Vagina (tissue), 2 donors: Measurements from ENCODE around the gene HNRNPM. TPM values are rescaled to one million over a fixed set of nuclear protein-coding genes. Genes with fewer than 3 reads are reported as not detected.

Source experiments
- DNase-seq, 2 donors: peaks; one replicate each; pipeline ENCODE4 v3.0.0-alpha.2; 2017; ENCODE audit errors: extremely low spot score in 2 of 2
- H3K27ac ChIP-seq: fragments of 200-600 bp; sonication (generic); one replicate; pipeline ENCODE4 v1.5.1; 2019
- H3K27me3 ChIP-seq: fragments of 200-600 bp; sonication (generic); one replicate; pipeline ENCODE4 v1.5.1; 2019
- H3K36me3 ChIP-seq, 2 donors: fragments of 200-600 bp; sonication (generic); one replicate each; pipeline ENCODE4 v1.5.1; 2017 to 2019
- H3K4me1 ChIP-seq: fragments of 200-600 bp; sonication (generic); one replicate; pipeline ENCODE4 v1.5.1; 2019
- H3K4me3 ChIP-seq, 2 donors: fragments of 200-600 bp; sonication (generic); 1 replicate in 1 of 2; 2 replicates in 1 of 2; pipeline ENCODE4 v1.5.1; 2016 to 2019
- H3K9me3 ChIP-seq: fragments of 200-600 bp; sonication (generic); one replicate; pipeline ENCODE4 v1.5.1; 2019
- CTCF ChIP-seq, 3 experiments: fragments of 450-650 bp in 2 of 3; fragments of 200-600 bp in 1 of 3; sonication (generic) in 1 of 3; IDR thresholded peaks; one replicate each; pipeline ENCODE4 v1.5.1; 2017 to 2019; ENCODE audit warnings: antibody characterized with exemption in 3 of 3, mild to moderate bottlenecking in 2 of 3, moderate library complexity in 2 of 3
- POLR2A ChIP-seq, 2 donors: fragments of 450-650 bp; IDR thresholded peaks; one replicate each; pipeline ENCODE4 v1.6.1; 2017; ENCODE audit warnings: antibody characterized with exemption in 2 of 2, mild to moderate bottlenecking in 2 of 2, moderate library complexity in 2 of 2
- POLR2AphosphoS5 ChIP-seq, 2 donors: sonication (generic); formaldehyde crosslinking; IDR thresholded peaks; one replicate each; pipeline ENCODE4 v1.9.0; 2017; ENCODE audit warnings: antibody characterized with exemption in 2 of 2, mild to moderate bottlenecking in 2 of 2, low read depth in 1 of 2; ENCODE audit not compliant: insufficient read depth in 1 of 2
- intact Hi-C: fragments of 100-400 bp; cut with DNase I; formaldehyde crosslinking; loops from one replicate; pipeline ENCODE4 v1.15.1; 2023
- total RNA-seq: library from RNA; depleted of rRNA; stranded (reverse); fragments of >200 nt; gene quantifications from one replicate; pipeline ENCODE4 v1.2.3, GENCODE V29; 2016

HNRNPM gene
- total RNA-seq, 1 donor from 2014 or later, result 140 TPM

GRCh38 chr19:8455018-8455417 lies 10.2 kb downstream of the HNRNPM start:
- TF ChIP-seq CTCF (IDR thresholded peaks at IDR 0.05), result no peak
- no peak for TF ChIP-seq POLR2AphosphoS5 (IDR thresholded peaks at IDR 0.05; ENCODE audit: insufficient read depth in 1 of 2, low read depth in 1 of 2)
- TF ChIP-seq POLR2A (IDR thresholded peaks at IDR 0.05), result no peak
- DNase-seq, result no peak
- H3K4me1 ChIP-seq, result peaks cover 93% of the 10 kb centered on the region
- intact Hi-C loops, result no loop called here
- no peak overlapping the region for H3K27ac ChIP-seq
- peaks cover 0 to 15% of the 10 kb centered on the region in 2 donors for H3K36me3 ChIP-seq
- H3K27me3 ChIP-seq, result no peaks in the 10 kb centered on the region
- no peak overlapping the region for H3K4me3 ChIP-seq
- no peaks in the 10 kb centered on the region for H3K9me3 ChIP-seq

GRCh38 chr19:8456064-8456463 lies 11.3 kb downstream of the HNRNPM start:
- peaks cover 93% of the 10 kb centered on the region for H3K4me1 ChIP-seq

GRCh38 chr19:8457209-8457608 lies 12.4 kb downstream of the HNRNPM start:
- Histone ChIP-seq H3K36me3 (peaks cover 0 to 15% of the 10 kb centered on the region in 2 donors), H3K27ac (no peak overlapping the region), H3K4me1 (peaks cover 93% of the 10 kb centered on the region), H3K4me3 (no peak overlapping the region), H3K27me3 (no peaks in the 10 kb centered on the region), H3K9me3 (no peaks in the 10 kb centered on the region)
- intact Hi-C loops, result no loop called here
- no peak for DNase-seq
- no peak for TF ChIP-seq POLR2A (IDR thresholded peaks at IDR 0.05)

More at GRCh38 chr19:8456064-8456463, 11.3 kb downstream of the HNRNPM start:
- intact Hi-C loops, result no loop called here
- Histone ChIP-seq H3K36me3 (peaks cover 0 to 15% of the 10 kb centered on the region in 2 donors), H3K27me3 (no peaks in the 10 kb centered on the region), H3K27ac (no peak overlapping the region), H3K9me3 (no peaks in the 10 kb centered on the region), H3K4me3 (no peak overlapping the region)
- TF ChIP-seq POLR2AphosphoS5 (IDR thresholded peaks at IDR 0.05; ENCODE audit: insufficient read depth in 1 of 2, low read depth in 1 of 2) (no peak), POLR2A (IDR thresholded peaks at IDR 0.05) (no peak), CTCF (IDR thresholded peaks at IDR 0.05) (no peak)
- no peak for DNase-seq

GRCh38 chr19:8457827-8458226 lies 13.1 kb downstream of the HNRNPM start:
- TF ChIP-seq POLR2AphosphoS5 (IDR thresholded peaks at IDR 0.05; ENCODE audit: insufficient read depth in 1 of 2, low read depth in 1 of 2), result no peak
- no peak for TF ChIP-seq POLR2A (IDR thresholded peaks at IDR 0.05)
- no peak for TF ChIP-seq CTCF (IDR thresholded peaks at IDR 0.05)
- peaks cover 88% of the 10 kb centered on the region for H3K4me1 ChIP-seq
- intact Hi-C loops, result no loop called here
- no peaks in the 10 kb centered on the region for H3K9me3 ChIP-seq
- H3K4me3 ChIP-seq, result no peak overlapping the region
- DNase-seq, result no peak
- H3K36me3 ChIP-seq, result peaks cover 0 to 15% of the 10 kb centered on the region in 2 donors
- no peaks in the 10 kb centered on the region for H3K27me3 ChIP-seq
- H3K27ac ChIP-seq, result no peak overlapping the region

GRCh38 chr19:8458380-8458779 lies 13.6 kb downstream of the HNRNPM start:
- H3K36me3 ChIP-seq, result peaks cover 0 to 15% of the 10 kb centered on the region in 2 donors
- H3K27ac ChIP-seq, result no peak overlapping the region
- no peaks in the 10 kb centered on the region for H3K9me3 ChIP-seq
- DNase-seq, result no peak
- TF ChIP-seq POLR2AphosphoS5 (IDR thresholded peaks at IDR 0.05; ENCODE audit: insufficient read depth in 1 of 2, low read depth in 1 of 2) (no peak), POLR2A (IDR thresholded peaks at IDR 0.05) (no peak), CTCF (IDR thresholded peaks at IDR 0.05) (no peak)
- H3K4me1 ChIP-seq, result peaks cover 82% of the 10 kb centered on the region
- no peak overlapping the region for H3K4me3 ChIP-seq
- intact Hi-C loops, result no loop called here
- no peaks in the 10 kb centered on the region for H3K27me3 ChIP-seq
